B cell (primary cell): Measurements from ENCODE around the gene TRIM47.

Source experiments
- CTCF ChIP-seq: fragments of 200-600 bp; IDR thresholded peaks from one replicate; pipeline ENCODE4 v1.8.0; 2022; ENCODE audit warnings: antibody characterized with exemption, mild to moderate bottlenecking
- EZH2 ChIP-seq: IDR thresholded peaks from 2 replicates; pipeline ENCODE4 v1.6.1; 2012; ENCODE audit warnings: borderline replicate concordance, low read depth, mild to moderate bottlenecking, moderate library complexity, low read length; ENCODE audit not compliant: insufficient read depth, poor library complexity, severe bottlenecking

DNA sequence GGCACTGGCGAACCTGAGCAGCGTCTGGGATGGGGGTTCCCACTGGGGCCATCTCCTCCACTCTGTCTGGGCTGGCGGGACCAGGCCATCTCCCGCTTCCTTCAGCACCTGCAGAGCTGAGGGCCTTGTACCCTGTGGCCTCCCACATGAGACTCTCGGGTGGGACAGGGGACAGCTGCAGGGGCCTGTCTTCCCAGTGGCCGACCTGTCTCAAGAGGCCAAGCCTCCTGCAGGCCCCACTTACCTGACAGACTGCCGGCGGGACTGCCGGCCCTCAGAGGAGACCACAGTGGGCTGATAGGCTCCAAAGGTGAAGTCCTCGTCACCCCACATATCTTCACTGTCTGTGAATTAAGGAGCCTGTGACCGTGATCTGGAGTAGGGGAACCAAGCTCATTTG lies 46.7 kb upstream of the TRIM47 start:
- no peak for TF ChIP-seq CTCF
- no peak for TF ChIP-seq EZH2
